ENCODE measurements around the gene SHH. TPM values are rescaled to one million over a fixed set of nuclear protein-coding genes. Genes with fewer than 3 reads are reported as not detected.
"Not testable (repeated sequence)": the region's sequence is repeated elsewhere in the genome, so short reads cannot be mapped to it uniquely, and the experiment has no call there.

Gene SHH
- total RNA-seq, 6 experiments from 2014 or later = 6.8 to 18.6 (median 12.4) TPM

- H3K4me1 ChIP-seq = no peaks in the 10 kb centered on the region
- H3K4me3 ChIP-seq = no peak overlapping the region
- DNase-seq = peak in 1 of 3 donors; percentile 17
- WGBS (ENCODE audit: insufficient coverage, low coverage, low lambda C conversion rate, missing lambda C conversion rate) = 67% methylated on average over 1 of the region's 12 CpGs
- intact Hi-C loops (cut with DNase I) = loop anchor here in 1 of 2 donors (10.0 kb wide), 1 partner anchor 336 kb away; no protein-coding TSS in a partner anchor
- ATAC-seq = no peak
- H3K27me3 ChIP-seq = no peaks in the 10 kb centered on the region
- H3K36me3 ChIP-seq = no peaks in the 10 kb centered on the region
- TF ChIP-seq POLR2A (IDR thresholded peaks at IDR 0.05) (no peak), CTCF (IDR thresholded peaks at IDR 0.05) (no peak)
- H3K27ac ChIP-seq = no peak overlapping the region
- no peaks in the 10 kb centered on the region for H3K9me3 ChIP-seq
Observed at GRCh38 chr7:155819186-155819585, 6.9 kb upstream of the SHH start.

GRCh38 chr7:155818820-155819168 is 6.5 kb upstream of the SHH start:
- intact Hi-C loops (cut with DNase I) = loop anchor here in 1 of 2 donors (10.0 kb wide), 1 partner anchor 336 kb away; no protein-coding TSS in a partner anchor
- H3K4me3 ChIP-seq = no peak overlapping the region
- no peaks in the 10 kb centered on the region for H3K4me1 ChIP-seq
- ATAC-seq (no peak), DNase-seq (peak in 1 of 3 donors; percentile 18)
- H3K27me3 ChIP-seq = no peaks in the 10 kb centered on the region
- H3K27ac ChIP-seq = no peak overlapping the region
- 80% methylated on average over 5 of the region's 6 CpGs for WGBS (ENCODE audit: insufficient coverage, low coverage, low lambda C conversion rate, missing lambda C conversion rate)
- no peak for TF ChIP-seq CTCF (IDR thresholded peaks at IDR 0.05)
- TF ChIP-seq POLR2A (IDR thresholded peaks at IDR 0.05) = no peak
- no peaks in the 10 kb centered on the region for H3K9me3 ChIP-seq
- H3K36me3 ChIP-seq = no peaks in the 10 kb centered on the region

- Histone ChIP-seq H3K27ac (no peak overlapping the region), H3K4me3 (no peak overlapping the region), H3K27me3 (no peaks in the 10 kb centered on the region), H3K9me3 (no peaks in the 10 kb centered on the region), H3K36me3 (no peaks in the 10 kb centered on the region), H3K4me1 (peaks cover 0 to 3% (median 0%) of the 10 kb centered on the region in 4 donors)
- DNase-seq (peak in 1 of 3 donors; percentile 45), ATAC-seq (no peak)
- 49% methylated on average over 13 of the region's 21 CpGs for WGBS (ENCODE audit: insufficient coverage, low coverage, low lambda C conversion rate, missing lambda C conversion rate)
- intact Hi-C loops (cut with DNase I) = loop anchor here in 1 of 2 donors (10.0 kb wide), 1 partner anchor 337 kb away; no protein-coding TSS in a partner anchor
- no peak for TF ChIP-seq CTCF (IDR thresholded peaks at IDR 0.05)
- TF ChIP-seq POLR2A (IDR thresholded peaks at IDR 0.05) = no peak
Observed at GRCh38 chr7:155818154-155818819, 6.0 kb upstream of the SHH start.

- intact Hi-C loops (cut with DNase I) = loop anchor here in 1 of 2 donors (10.0 kb wide), 1 partner anchor 337 kb away; no protein-coding TSS in a partner anchor
- peak in 1 of 3 donors; percentile 17 for DNase-seq
- not testable (repeated sequence) for H3K27ac ChIP-seq, H3K4me3 ChIP-seq, H3K36me3 ChIP-seq, H3K27me3 ChIP-seq, ATAC-seq, H3K9me3 ChIP-seq
- H3K4me1 ChIP-seq = peaks cover 0 to 11% (median 0%) of the 10 kb centered on the region in 4 donors
- no CpG with 5 or more reads among the region's 4 CpGs for WGBS (ENCODE audit: insufficient coverage, low coverage, low lambda C conversion rate, missing lambda C conversion rate)
Observed at GRCh38 chr7:155817515-155817914, 5.3 kb upstream of the SHH start.

GRCh38 chr7:155816996-155817395 is 4.7 kb upstream of the SHH start:
- H3K36me3 ChIP-seq = no peaks in the 10 kb centered on the region
- no peak overlapping the region for H3K27ac ChIP-seq
- no peak for ATAC-seq
- peak in 1 of 3 donors; percentile 35 for DNase-seq
- H3K9me3 ChIP-seq = no peaks in the 10 kb centered on the region
- TF ChIP-seq POLR2A (IDR thresholded peaks at IDR 0.05) (no peak), CTCF (IDR thresholded peaks at IDR 0.05) (no peak)
- no peak overlapping the region for H3K4me3 ChIP-seq
- H3K4me1 ChIP-seq = peaks cover 0 to 16% (median 2%) of the 10 kb centered on the region in 4 donors
- H3K27me3 ChIP-seq = no peaks in the 10 kb centered on the region
- intact Hi-C loops (cut with DNase I) = loop anchor here in 1 of 2 donors (10.0 kb wide), 1 partner anchor 338 kb away; no protein-coding TSS in a partner anchor
- no CpG with 5 or more reads among the region's 16 CpGs for WGBS (ENCODE audit: insufficient coverage, low coverage, low lambda C conversion rate, missing lambda C conversion rate)
